Glutamatergic neuron (in vitro differentiated cells): ENCODE results near the gene KRTAP10-10. TPM values are rescaled to one million over a fixed set of nuclear protein-coding genes. Genes with fewer than 3 reads are reported as not detected.
"Not testable (repeated sequence)": the region's sequence is repeated elsewhere in the genome, so short reads cannot be mapped to it uniquely, and the experiment has no call there.

Experiments
- DNase-seq: peaks from one replicate; pipeline ENCODE4 v3.0.0; 2022
- H3K27ac Mint-ChIP-seq: one replicate; pipeline ENCODE4 v1.8.0; 2020; ENCODE audit warnings: mild to moderate bottlenecking, mixed read lengths, inconsistent platforms; ENCODE audit not compliant: unreplicated experiment
- H3K27me3 Mint-ChIP-seq: one replicate; pipeline ENCODE4 v1.8.0; 2020; ENCODE audit warnings: mild to moderate bottlenecking, moderate library complexity, mixed read lengths, inconsistent platforms; ENCODE audit not compliant: unreplicated experiment
- H3K36me3 Mint-ChIP-seq: one replicate; pipeline ENCODE4 v1.8.0; 2020; ENCODE audit warnings: mild to moderate bottlenecking, mixed read lengths, inconsistent platforms; ENCODE audit not compliant: unreplicated experiment
- H3K4me1 Mint-ChIP-seq: one replicate; pipeline ENCODE4 v1.8.0; 2020; ENCODE audit warnings: mild to moderate bottlenecking, low read depth, mixed read lengths, inconsistent platforms; ENCODE audit not compliant: unreplicated experiment
- H3K4me3 Mint-ChIP-seq: one replicate; pipeline ENCODE4 v1.8.0; 2020; ENCODE audit warnings: mild to moderate bottlenecking, mixed read lengths, inconsistent platforms; ENCODE audit not compliant: unreplicated experiment
- H3K9me3 Mint-ChIP-seq: one replicate; pipeline ENCODE4 v1.8.0; 2020; ENCODE audit warnings: mild to moderate bottlenecking, moderate library complexity, mixed read lengths, inconsistent platforms; ENCODE audit not compliant: unreplicated experiment
- CTCF ChIP-seq: fragments of 200-600 bp; sonication (generic); IDR thresholded peaks from one replicate; pipeline ENCODE4 v1.5.0; 2021; ENCODE audit not compliant: partially characterized antibody, unreplicated experiment
- total RNA-seq: library from RNA; stranded (reverse); fragmentation: NEBNext Ultra II Directional; extraction: Animal tissue kit (Norgen Biotek cat#: 25700); gene quantifications from one replicate; pipeline ENCODE4 v1.2.1, GENCODE V29; 2021; ENCODE audit not compliant: unreplicated experiment

KRTAP10-10 gene
- total RNA-seq, 1 donor from 2014 or later, result not detected

- H3K27ac Mint-ChIP-seq, result no peak overlapping the region
- peaks cover 3% of the 10 kb centered on the region for H3K4me1 Mint-ChIP-seq
- no peak for DNase-seq
- H3K9me3 Mint-ChIP-seq, result peaks cover 11% of the 10 kb centered on the region
- no peaks in the 10 kb centered on the region for H3K27me3 Mint-ChIP-seq
- TF ChIP-seq CTCF, result no peak
- peaks cover 20% of the 10 kb centered on the region for H3K36me3 Mint-ChIP-seq
- H3K4me3 Mint-ChIP-seq, result no peak overlapping the region
Measured at GRCh38 chr21:44639331-44639655, 2.1 kb downstream of the KRTAP10-10 start.

- H3K4me3 Mint-ChIP-seq, result no peak overlapping the region
- peaks cover 29% of the 10 kb centered on the region for H3K36me3 Mint-ChIP-seq
- no peak for DNase-seq
Measured at GRCh38 chr21:44640761-44641160, 3.6 kb downstream of the KRTAP10-10 start.

GRCh38 chr21:44643741-44644310 is 6.7 kb downstream of the KRTAP10-10 start:
- Mint-ChIP-seq H3K4me3 (no peak overlapping the region), H3K27ac (no peak overlapping the region), H3K4me1 (peaks cover 6% of the 10 kb centered on the region), H3K9me3 (peaks cover 21% of the 10 kb centered on the region), H3K27me3 (peaks cover 5% of the 10 kb centered on the region), H3K36me3 (peaks cover 29% of the 10 kb centered on the region)
- DNase-seq, result no peak
- TF ChIP-seq CTCF, result no peak

More at GRCh38 chr21:44640761-44641160, 3.6 kb downstream of the KRTAP10-10 start:
- peaks cover 15% of the 10 kb centered on the region for H3K9me3 Mint-ChIP-seq
- no peak overlapping the region for H3K27ac Mint-ChIP-seq
- no peaks in the 10 kb centered on the region for H3K27me3 Mint-ChIP-seq
- peaks cover 3% of the 10 kb centered on the region for H3K4me1 Mint-ChIP-seq
- no peak for TF ChIP-seq CTCF

- no peak for TF ChIP-seq CTCF
- Mint-ChIP-seq H3K36me3 (peaks cover 27% of the 10 kb centered on the region), H3K27ac (no peak overlapping the region), H3K9me3 (peaks cover 21% of the 10 kb centered on the region), H3K4me3 (no peak overlapping the region), H3K4me1 (peaks cover 6% of the 10 kb centered on the region), H3K27me3 (peaks cover 7% of the 10 kb centered on the region)
- DNase-seq, result no peak
Measured at GRCh38 chr21:44644878-44645277, 7.7 kb downstream of the KRTAP10-10 start.

- Mint-ChIP-seq H3K4me3 (peak within 1 kb of the TSS; percentile 15), H3K36me3 (peaks cover 16% of the 10 kb centered on the region), H3K9me3 (peaks cover 22% of the 10 kb centered on the region), H3K27ac (peak within 1 kb of the TSS; percentile 64)
- peak; percentile 31 for TF ChIP-seq CTCF
- peak; percentile 49 for DNase-seq
- not testable (repeated sequence) for H3K4me1 Mint-ChIP-seq, H3K27me3 Mint-ChIP-seq
Measured at GRCh38 chr21:44646366-44647221, 9.4 kb downstream of the KRTAP10-10 start, which contains the start of gene KRTAP10-11. KRTAP10-11 (plus strand) TSS chr21:44646414; CDS start chr21:44646459, 45 bp downstream.
